GM13977 (cell line): ENCODE measurements around the gene KDM7A.
A peak's percentile ranks its signal among the peaks of the same experiment; 100 is the strongest.

ENCODE experiments used
- DNase-seq: peaks from one replicate; pipeline ENCODE4 v3.0.0; 2012; ENCODE audit warnings: low spot score
- CTCF ChIP-seq: IDR thresholded peaks from 2 replicates; pipeline ENCODE4 v1.5.1; 2012; ENCODE audit warnings: mild to moderate bottlenecking, control low read depth; ENCODE audit not compliant: insufficient read depth; ENCODE audit errors: extremely low read depth, missing control alignments
- in situ Hi-C: fragments of 300-500 bp; cut with MboI; formaldehyde crosslinking; loops from one replicate; pipeline ENCODE4 v1.12.0; 2022; ENCODE audit warnings: low sequenced_read_pairs, low pct_unique_long_range_greater_than_20kb, mixed read lengths, inconsistent platforms; ENCODE audit not compliant: unreplicated experiment

Gene KDM7A

GRCh38 chr7:140217750-140218501, 41.1 kb upstream of the KDM7A start:
- no peak for DNase-seq
- TF ChIP-seq CTCF, result no peak
- in situ Hi-C loops, result no loop called here

- no peak for TF ChIP-seq CTCF
- DNase-seq, result no peak
- in situ Hi-C loops, result no loop called here
Observed at GRCh38 chr7:140215281-140215680, 38.5 kb upstream of the KDM7A start.

- no peak for TF ChIP-seq CTCF
- in situ Hi-C loops, result no loop called here
- no peak for DNase-seq
Observed at GRCh38 chr7:140214075-140214684, 37.4 kb upstream of the KDM7A start.

- TF ChIP-seq CTCF, result no peak
- DNase-seq, result no peak
- in situ Hi-C loops, result no loop called here
Observed at GRCh38 chr7:140213684-140214074, 36.9 kb upstream of the KDM7A start.

GRCh38 chr7:140212100-140212881, 35.5 kb upstream of the KDM7A start:
- in situ Hi-C loops, result no loop called here
- DNase-seq, result peak; percentile 77
- TF ChIP-seq CTCF, result no peak

GRCh38 chr7:140211698-140212097, 34.9 kb upstream of the KDM7A start:
- no peak for TF ChIP-seq CTCF
- in situ Hi-C loops, result no loop called here
- DNase-seq, result no peak
